AG09309 (cell line): ENCODE results near the gene FBXL13.

Source experiments
- DNase-seq: peaks from one replicate; pipeline ENCODE4 v3.0.0-alpha.2; 2010; ENCODE audit warnings: low read depth
- H3K4me3 ChIP-seq: 2 replicates; pipeline ENCODE4 v1.5.1; 2011; ENCODE audit warnings: mild to moderate bottlenecking, low read depth, low read length, moderate library complexity; ENCODE audit not compliant: control insufficient read depth
- CTCF ChIP-seq: IDR thresholded peaks from 2 replicates; pipeline ENCODE4 v1.5.1; 2011; ENCODE audit warnings: mild to moderate bottlenecking, low read depth, low read length, inconsistent platforms; ENCODE audit not compliant: insufficient read depth, control insufficient read depth; ENCODE audit errors: missing control alignments

The FBXL13 gene

DNA sequence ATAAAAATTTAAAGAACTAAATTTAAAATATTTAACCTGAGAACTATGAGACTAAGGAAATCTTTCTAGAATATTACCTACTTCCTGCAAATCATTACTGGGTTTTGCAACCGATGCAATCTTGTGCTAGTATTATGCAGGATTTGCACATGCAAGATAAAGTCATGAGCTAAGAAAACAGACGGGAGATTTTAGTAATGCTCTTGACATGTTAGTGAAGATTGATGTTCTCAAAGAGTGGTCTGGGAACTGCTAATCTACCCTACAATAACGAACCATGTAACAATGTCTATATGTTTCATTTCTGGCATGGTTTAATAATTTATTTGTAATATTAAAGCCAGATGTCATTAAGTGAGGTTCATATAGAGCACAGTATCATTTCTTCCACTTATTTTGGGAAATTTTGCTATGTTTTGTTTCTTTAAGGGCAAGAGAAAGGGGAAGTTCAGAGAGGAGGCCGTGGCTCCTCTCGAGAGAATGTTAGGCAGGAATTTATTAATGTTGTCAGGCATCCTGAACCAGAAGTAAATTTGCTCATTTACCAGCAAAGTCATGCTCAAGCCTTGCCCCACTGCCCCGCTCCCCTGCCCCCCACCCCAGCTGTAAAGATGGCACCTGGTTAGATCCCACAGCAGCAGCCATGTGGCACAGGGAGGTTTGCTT is 139.0 kb downstream of the FBXL13 start:
- no peak for DNase-seq
- no peak for TF ChIP-seq CTCF
- no peak overlapping the region for H3K4me3 ChIP-seq

GRCh38 chr7:102934701-102935100 is 139.9 kb downstream of the FBXL13 start:
- no peak for TF ChIP-seq CTCF
- no peak overlapping the region for H3K4me3 ChIP-seq
- DNase-seq = no peak

DNA sequence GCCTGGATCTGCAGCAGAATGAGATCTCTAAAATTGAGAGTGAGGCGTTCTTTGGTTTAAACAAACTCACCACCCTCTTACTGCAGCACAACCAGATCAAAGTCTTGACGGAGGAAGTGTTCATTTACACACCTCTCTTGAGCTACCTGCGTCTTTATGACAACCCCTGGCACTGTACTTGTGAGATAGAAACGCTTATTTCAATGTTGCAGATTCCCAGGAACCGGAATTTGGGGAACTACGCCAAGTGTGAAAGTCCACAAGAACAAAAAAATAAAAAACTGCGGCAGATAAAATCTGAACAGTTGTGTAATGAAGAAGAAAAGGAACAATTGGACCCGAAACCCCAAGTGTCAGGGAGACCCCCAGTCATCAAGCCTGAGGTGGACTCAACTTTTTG is 140.4 kb downstream of the FBXL13 start:
- no peak overlapping the region for H3K4me3 ChIP-seq
- DNase-seq = no peak
- TF ChIP-seq CTCF = no peak

DNA sequence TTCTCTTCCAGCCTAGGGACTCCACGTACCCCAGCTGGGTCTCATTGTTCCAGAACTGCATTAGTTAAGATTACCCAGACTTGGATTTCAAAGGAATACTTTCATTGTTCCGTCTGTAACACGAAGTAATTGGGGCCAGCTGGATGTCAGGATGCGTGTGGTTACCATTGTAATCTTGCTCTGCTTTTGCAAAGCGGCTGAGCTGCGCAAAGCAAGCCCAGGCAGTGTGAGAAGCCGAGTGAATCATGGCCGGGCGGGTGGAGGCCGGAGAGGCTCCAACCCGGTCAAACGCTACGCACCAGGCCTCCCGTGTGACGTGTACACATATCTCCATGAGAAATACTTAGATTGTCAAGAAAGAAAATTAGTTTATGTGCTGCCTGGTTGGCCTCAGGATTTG is 140.8 kb downstream of the FBXL13 start:
- H3K4me3 ChIP-seq = no peak overlapping the region
- TF ChIP-seq CTCF = no peak
- peak; percentile 95 for DNase-seq

GRCh38 chr7:102931757-102932156 is 142.8 kb downstream of the FBXL13 start:
- no peak for TF ChIP-seq CTCF
- no peak for DNase-seq
- H3K4me3 ChIP-seq = no peak overlapping the region

DNA sequence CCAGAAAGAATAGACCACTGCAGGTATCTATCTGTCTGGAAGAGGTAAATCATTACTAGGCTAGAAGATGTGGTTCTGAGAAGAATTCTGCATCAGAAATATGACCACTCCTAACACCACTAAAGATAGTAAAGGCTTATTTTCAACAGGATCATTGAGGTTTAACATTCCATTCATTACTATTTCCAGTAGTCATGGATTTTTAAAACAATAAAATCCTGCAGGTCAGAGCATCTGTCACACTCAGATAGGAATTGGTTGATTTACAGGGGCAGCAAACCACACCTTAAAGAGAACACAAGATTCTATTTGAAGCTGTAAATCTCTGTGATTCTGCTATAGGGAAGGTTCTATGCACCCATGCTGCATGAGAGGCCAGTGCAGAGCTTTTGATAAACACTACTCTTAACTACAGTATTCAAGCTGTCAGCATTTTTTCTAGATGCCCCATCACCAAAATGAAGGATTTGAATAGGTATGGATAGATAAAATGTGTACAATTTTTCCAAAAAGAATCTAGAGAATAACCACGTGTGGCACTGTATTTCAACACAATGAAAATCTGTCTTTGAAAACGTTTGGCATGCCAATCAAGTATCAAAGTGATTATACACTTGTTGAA is 147.2 kb downstream of the FBXL13 start:
- no peak overlapping the region for H3K4me3 ChIP-seq
- TF ChIP-seq CTCF = no peak
- DNase-seq = peak; percentile 16
